Natural killer cell (primary cell): ENCODE measurements around the gene IGSF23. TPM values are rescaled to one million over a fixed set of nuclear protein-coding genes. Genes with fewer than 3 reads are reported as not detected.

Experiments
- ATAC-seq, 3 donors: fragments of 150-1000 bp in 2 of 3; fragments of 200-7000 bp in 1 of 3; cut with Tn5 transposase; 1 replicate in 1 of 3; 2 replicates in 2 of 3; pipeline ENCODE4 v1.10.0; 2021; ENCODE audit warnings: mild to moderate bottlenecking in 2 of 3, moderate library complexity in 2 of 3
- DNase-seq, 2 donors: peaks; one replicate each; pipeline versions ENCODE4 v3.0.0 to v3.0.0-alpha.2; 2013 to 2021; ENCODE audit warnings: mixed read lengths in 1 of 2
- H3K27ac ChIP-seq: one replicate; pipeline ENCODE4 v1.5.1; 2013; ENCODE audit warnings: mild to moderate bottlenecking, low read length
- H3K27me3 ChIP-seq: one replicate; pipeline ENCODE4 v1.6.1; 2013; ENCODE audit warnings: low read length; ENCODE audit not compliant: control insufficient read depth, insufficient read depth
- H3K36me3 ChIP-seq: one replicate; pipeline ENCODE4 v1.6.1; 2013; ENCODE audit warnings: low read length; ENCODE audit not compliant: control insufficient read depth, insufficient read depth
- H3K4me1 ChIP-seq: one replicate; pipeline ENCODE4 v1.6.1; 2013; ENCODE audit warnings: low read length; ENCODE audit not compliant: control insufficient read depth, insufficient read depth
- H3K4me3 ChIP-seq: one replicate; pipeline ENCODE4 v1.5.1; 2013; ENCODE audit warnings: low read length
- H3K9me3 ChIP-seq: one replicate; pipeline ENCODE4 v1.6.1; 2013; ENCODE audit warnings: low read length; ENCODE audit not compliant: control insufficient read depth, insufficient read depth
- H3K27ac Mint-ChIP-seq, 2 donors: one replicate each; pipeline ENCODE4 v1.8.0; 2022; ENCODE audit warnings: mild to moderate bottlenecking in 2 of 2, mixed read lengths in 2 of 2, moderate library complexity in 1 of 2
- H3K27me3 Mint-ChIP-seq, 2 donors: one replicate each; pipeline ENCODE4 v1.8.0; 2022; ENCODE audit warnings: low read depth in 2 of 2, mixed read lengths in 2 of 2
- H3K36me3 Mint-ChIP-seq: one replicate; pipeline ENCODE4 v1.8.0; 2022; ENCODE audit warnings: mixed read lengths
- H3K4me1 Mint-ChIP-seq, 2 donors: one replicate each; pipeline ENCODE4 v1.8.0; 2022; ENCODE audit warnings: mixed read lengths in 2 of 2
- H3K4me3 Mint-ChIP-seq: one replicate; pipeline ENCODE4 v1.8.0; 2022; ENCODE audit warnings: mild to moderate bottlenecking, moderate library complexity, mixed read lengths
- H3K9me3 Mint-ChIP-seq, 2 donors: one replicate each; pipeline ENCODE4 v1.8.0; 2022; ENCODE audit warnings: mixed read lengths in 2 of 2
- WGBS: methylation state at CpG from one replicate; pipeline ENCODE4 v1.1.7; 2013; ENCODE audit warnings: missing lambda C conversion rate; ENCODE audit not compliant: insufficient coverage; 5-methylcytosine and 5-hydroxymethylcytosine counted together
- intact Hi-C: fragments of 100-400 bp; cut with micrococcal nuclease; formaldehyde crosslinking; loops from one replicate; pipeline ENCODE4 v1.14.2; 2022
- total RNA-seq, 4 donors: library from RNA; stranded (reverse); fragments of 120-200 nt in 1 of 4; gene quantifications; one replicate each; pipeline versions ENCODE4 v1.2.3 to v1.2.4, GENCODE V29; 2013 to 2022
- TF ChIP-seq, protein P1 (sequence below): fragments of 200-600 bp; IDR thresholded peaks from one replicate; pipeline ENCODE4 v1.8.0; 2022; ENCODE audit warnings: antibody characterized with exemption

The IGSF23 gene
- total RNA-seq, 3 donors from 2014 or later (not counting 1 experiment from before 2014, with no cell fraction given): not detected

DNA sequence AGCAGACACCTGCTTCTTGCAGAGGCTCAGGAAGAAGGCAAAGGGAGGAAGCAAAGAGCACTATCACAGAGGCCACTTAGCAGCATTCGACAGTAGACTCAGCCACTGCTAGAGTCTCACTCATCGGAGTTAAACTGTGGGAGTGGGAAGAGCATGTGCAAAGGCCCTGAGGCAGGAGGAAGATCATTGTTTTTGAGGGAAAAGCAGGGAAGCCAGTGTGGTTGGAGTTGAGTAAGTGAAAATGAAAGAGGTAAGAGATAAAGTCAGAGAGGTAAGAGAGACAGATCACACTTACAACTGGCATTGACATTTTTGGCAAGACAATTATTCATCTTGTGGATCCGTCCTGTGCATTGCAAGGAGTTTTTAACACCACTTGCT lies 42.8 kb upstream of the IGSF23 start:
- DNase-seq: no peak
- Mint-ChIP-seq H3K27ac (no peak overlapping the region), H3K9me3 (no peaks in the 10 kb centered on the region), H3K27me3 (peaks cover 15 to 19% of the 10 kb centered on the region in 2 donors), H3K4me3 (no peak overlapping the region), H3K4me1 (peaks cover 0 to 7% of the 10 kb centered on the region in 2 donors), H3K36me3 (no peaks in the 10 kb centered on the region)
- Histone ChIP-seq H3K27ac (no peak overlapping the region), H3K27me3 (no peaks in the 10 kb centered on the region), H3K9me3 (no peaks in the 10 kb centered on the region), H3K4me3 (no peak overlapping the region), H3K4me1 (no peaks in the 10 kb centered on the region), H3K36me3 (no peaks in the 10 kb centered on the region)
- no peak for ATAC-seq
- 40% methylated on average over 3 of the region's 3 CpGs for WGBS
- TF ChIP-seq, protein P1, sequence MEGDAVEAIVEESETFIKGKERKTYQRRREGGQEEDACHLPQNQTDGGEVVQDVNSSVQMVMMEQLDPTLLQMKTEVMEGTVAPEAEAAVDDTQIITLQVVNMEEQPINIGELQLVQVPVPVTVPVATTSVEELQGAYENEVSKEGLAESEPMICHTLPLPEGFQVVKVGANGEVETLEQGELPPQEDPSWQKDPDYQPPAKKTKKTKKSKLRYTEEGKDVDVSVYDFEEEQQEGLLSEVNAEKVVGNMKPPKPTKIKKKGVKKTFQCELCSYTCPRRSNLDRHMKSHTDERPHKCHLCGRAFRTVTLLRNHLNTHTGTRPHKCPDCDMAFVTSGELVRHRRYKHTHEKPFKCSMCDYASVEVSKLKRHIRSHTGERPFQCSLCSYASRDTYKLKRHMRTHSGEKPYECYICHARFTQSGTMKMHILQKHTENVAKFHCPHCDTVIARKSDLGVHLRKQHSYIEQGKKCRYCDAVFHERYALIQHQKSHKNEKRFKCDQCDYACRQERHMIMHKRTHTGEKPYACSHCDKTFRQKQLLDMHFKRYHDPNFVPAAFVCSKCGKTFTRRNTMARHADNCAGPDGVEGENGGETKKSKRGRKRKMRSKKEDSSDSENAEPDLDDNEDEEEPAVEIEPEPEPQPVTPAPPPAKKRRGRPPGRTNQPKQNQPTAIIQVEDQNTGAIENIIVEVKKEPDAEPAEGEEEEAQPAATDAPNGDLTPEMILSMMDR: no peak
- intact Hi-C loops: no loop called here

DNA sequence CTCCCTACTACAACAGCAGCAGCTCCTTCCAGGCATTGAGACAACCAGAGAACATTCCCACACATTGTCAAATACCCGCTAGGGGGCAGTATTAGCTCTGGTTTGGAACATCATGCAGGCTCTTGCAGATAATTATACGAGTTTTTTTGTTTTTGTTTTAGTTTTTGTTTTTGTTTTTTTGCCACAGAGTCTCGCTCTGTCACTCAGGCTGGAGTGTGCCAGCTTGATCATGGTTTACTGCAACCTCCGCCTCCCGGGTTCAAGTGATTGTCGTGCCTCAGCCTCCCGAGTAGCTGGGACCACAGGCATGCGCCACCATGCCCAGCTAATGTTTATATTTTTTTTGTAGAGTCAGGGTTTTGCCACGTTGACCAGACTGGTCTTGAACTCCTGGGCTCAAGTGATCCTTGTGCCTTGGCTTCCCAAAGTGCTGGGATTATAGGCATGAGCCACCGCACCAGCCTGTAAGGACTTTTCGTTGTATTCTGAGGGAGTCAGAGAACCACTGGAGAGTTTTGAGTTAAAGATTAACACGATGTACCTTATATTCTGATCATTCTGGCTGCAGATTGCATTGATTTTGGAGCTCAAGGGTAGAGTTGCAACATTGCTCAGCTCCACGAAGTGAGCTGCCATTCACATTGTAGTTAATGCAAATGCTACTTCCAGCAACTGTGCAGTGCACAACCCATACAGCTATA lies 42.2 kb upstream of the IGSF23 start:
- H3K4me1 Mint-ChIP-seq: peaks cover 0 to 7% of the 10 kb centered on the region in 2 donors
- WGBS: 64% methylated on average over 13 of the region's 13 CpGs
- Histone ChIP-seq H3K36me3 (no peaks in the 10 kb centered on the region), H3K27me3 (no peaks in the 10 kb centered on the region), H3K4me1 (no peaks in the 10 kb centered on the region), H3K9me3 (no peaks in the 10 kb centered on the region), H3K27ac (no peak overlapping the region), H3K4me3 (no peak overlapping the region)
- no peak overlapping the region for H3K4me3 Mint-ChIP-seq
- DNase-seq (peak; percentile 22 to 70), ATAC-seq (peak; percentile 50 to 76 (median 54))
- TF ChIP-seq, protein P1: peak; percentile 67
- no peak overlapping the region for H3K27ac Mint-ChIP-seq
- no peaks in the 10 kb centered on the region for H3K36me3 Mint-ChIP-seq
- no peaks in the 10 kb centered on the region for H3K9me3 Mint-ChIP-seq
- intact Hi-C loops: loop anchor here (1.0 kb wide), 1 partner anchor 86 kb away; no protein-coding TSS in a partner anchor
- H3K27me3 Mint-ChIP-seq: peaks cover 15 to 18% of the 10 kb centered on the region in 2 donors

DNA sequence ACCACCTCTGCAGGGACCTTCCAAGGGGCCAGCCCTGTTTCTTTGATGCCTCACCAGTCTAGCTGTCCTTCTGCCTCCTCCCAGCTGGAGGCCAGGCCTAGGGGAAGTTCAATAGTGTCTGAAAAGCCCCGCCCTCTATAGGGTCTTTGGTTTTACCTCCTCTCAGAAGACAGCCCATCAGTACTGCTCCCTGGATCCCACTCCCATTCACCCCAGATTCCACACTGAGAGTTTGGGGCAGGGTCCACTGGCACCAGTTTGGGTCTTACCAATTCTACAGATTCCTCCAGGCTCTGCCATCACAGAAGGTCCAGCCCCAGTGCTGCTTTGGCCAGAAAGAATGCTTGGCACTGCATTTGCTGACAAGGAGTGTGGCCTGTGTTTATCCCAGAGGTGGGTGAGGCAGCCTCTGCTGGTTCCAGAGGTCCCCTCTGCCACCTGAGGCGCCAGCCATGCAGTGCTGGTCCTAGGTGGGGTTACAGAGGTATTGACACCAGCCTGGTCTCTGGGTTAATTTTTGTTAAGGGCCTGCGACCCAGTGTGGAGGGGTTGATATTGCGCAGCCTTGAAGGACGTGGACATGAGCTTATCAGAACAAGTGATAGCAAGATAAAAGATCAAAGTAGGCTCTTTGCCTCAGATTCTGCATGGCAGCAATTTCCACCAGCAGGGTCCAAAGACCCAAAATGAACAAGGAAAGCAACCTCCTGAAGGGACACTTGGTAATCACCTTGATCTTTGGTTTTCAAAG lies 41.4 kb upstream of the IGSF23 start:
- H3K27me3 ChIP-seq: no peaks in the 10 kb centered on the region
- H3K27ac ChIP-seq: no peak overlapping the region
- H3K4me1 ChIP-seq: no peaks in the 10 kb centered on the region
- ATAC-seq (no peak), DNase-seq (no peak)
- WGBS: 75% methylated on average over 5 of the region's 5 CpGs
- TF ChIP-seq, protein P1: no peak
- H3K4me3 ChIP-seq: no peak overlapping the region
- Mint-ChIP-seq H3K4me1 (peaks cover 0 to 7% of the 10 kb centered on the region in 2 donors), H3K27ac (no peak overlapping the region), H3K36me3 (no peaks in the 10 kb centered on the region), H3K9me3 (no peaks in the 10 kb centered on the region), H3K27me3 (peaks cover 8 to 16% of the 10 kb centered on the region in 2 donors), H3K4me3 (no peak overlapping the region)
- H3K36me3 ChIP-seq: no peaks in the 10 kb centered on the region
- intact Hi-C loops: loop anchor here (1.0 kb wide), 1 partner anchor 85 kb away; no protein-coding TSS in a partner anchor
- no peaks in the 10 kb centered on the region for H3K9me3 ChIP-seq
